Tibial nerve (tissue), 4 donors: ENCODE measurements around the gene PLXNA4. TPM values are rescaled to one million over a fixed set of nuclear protein-coding genes. Genes with fewer than 3 reads are reported as not detected.

Source experiments
- DNase-seq, 2 donors: peaks; one replicate each; pipeline ENCODE4 v3.0.0-alpha.2; 2019; ENCODE audit warnings: low spot score in 2 of 2
- H3K27ac ChIP-seq, 4 donors: fragments of 200-600 bp; sonication (generic) in 3 of 4; one replicate each; pipeline ENCODE4 v1.5.1; 2017 to 2019; ENCODE audit warnings: mild to moderate bottlenecking in 1 of 4
- H3K27me3 ChIP-seq, 2 donors: fragments of 200-600 bp; sonication (generic) in 1 of 2; one replicate each; pipeline versions ENCODE4 v1.5.1 to v1.6.0; 2017 to 2019
- H3K36me3 ChIP-seq, 3 donors: fragments of 200-600 bp; sonication (generic); one replicate each; pipeline ENCODE4 v1.5.1; 2018 to 2019
- H3K4me1 ChIP-seq, 4 donors: fragments of 200-600 bp; sonication (generic) in 3 of 4; one replicate each; pipeline ENCODE4 v1.5.1; 2017 to 2019
- H3K4me3 ChIP-seq, 4 donors: fragments of 200-600 bp; sonication (generic) in 3 of 4; one replicate each; pipeline ENCODE4 v1.5.1; 2017 to 2019; ENCODE audit warnings: mild to moderate bottlenecking in 1 of 4, moderate library complexity in 1 of 4
- H3K9me3 ChIP-seq, 4 donors: fragments of 200-600 bp; sonication (generic) in 3 of 4; one replicate each; pipeline ENCODE4 v1.5.1; 2017 to 2019
- EP300 ChIP-seq, 2 donors: sonication (generic); formaldehyde crosslinking; IDR thresholded peaks; one replicate each; pipeline ENCODE4 v1.6.1; 2017; ENCODE audit warnings: antibody characterized with exemption in 2 of 2, mild to moderate bottlenecking in 1 of 2
- POLR2A ChIP-seq, 2 donors: fragments of 450-650 bp; IDR thresholded peaks; one replicate each; pipeline ENCODE4 v1.6.1; 2017; ENCODE audit warnings: antibody characterized with exemption in 2 of 2, mild to moderate bottlenecking in 2 of 2, moderate library complexity in 2 of 2
- WGBS, 2 donors: methylation state at CpG; one replicate each; pipeline ENCODE4 v1.1.5; 2018; 5-methylcytosine and 5-hydroxymethylcytosine counted together
- total RNA-seq, 4 donors: library from RNA; depleted of rRNA; stranded (reverse); fragments of >200 nt; gene quantifications; one replicate each; pipeline ENCODE4 v1.1.0, GENCODE V29; 2016
- TF ChIP-seq, protein P1 (sequence below), 5 experiments: fragments of 200-600 bp in 3 of 5; fragments of 450-650 bp in 2 of 5; sonication (generic) in 3 of 5; IDR thresholded peaks; one replicate each; pipeline ENCODE4 v1.5.1; 2016 to 2019; ENCODE audit warnings: antibody characterized with exemption in 5 of 5, mild to moderate bottlenecking in 3 of 5, moderate library complexity in 2 of 5

The PLXNA4 gene
- total RNA-seq, 4 donors from 2014 or later: 12.6 to 32.4 (median 13.7) TPM

- Histone ChIP-seq H3K36me3 (no peaks in the 10 kb centered on the region), H3K27ac (no peak overlapping the region), H3K4me3 (no peak overlapping the region), H3K9me3 (no peaks in the 10 kb centered on the region), H3K4me1 (peaks cover 0 to 38% (median 7%) of the 10 kb centered on the region in 4 donors), H3K27me3 (no peaks in the 10 kb centered on the region)
- TF ChIP-seq, protein P1, sequence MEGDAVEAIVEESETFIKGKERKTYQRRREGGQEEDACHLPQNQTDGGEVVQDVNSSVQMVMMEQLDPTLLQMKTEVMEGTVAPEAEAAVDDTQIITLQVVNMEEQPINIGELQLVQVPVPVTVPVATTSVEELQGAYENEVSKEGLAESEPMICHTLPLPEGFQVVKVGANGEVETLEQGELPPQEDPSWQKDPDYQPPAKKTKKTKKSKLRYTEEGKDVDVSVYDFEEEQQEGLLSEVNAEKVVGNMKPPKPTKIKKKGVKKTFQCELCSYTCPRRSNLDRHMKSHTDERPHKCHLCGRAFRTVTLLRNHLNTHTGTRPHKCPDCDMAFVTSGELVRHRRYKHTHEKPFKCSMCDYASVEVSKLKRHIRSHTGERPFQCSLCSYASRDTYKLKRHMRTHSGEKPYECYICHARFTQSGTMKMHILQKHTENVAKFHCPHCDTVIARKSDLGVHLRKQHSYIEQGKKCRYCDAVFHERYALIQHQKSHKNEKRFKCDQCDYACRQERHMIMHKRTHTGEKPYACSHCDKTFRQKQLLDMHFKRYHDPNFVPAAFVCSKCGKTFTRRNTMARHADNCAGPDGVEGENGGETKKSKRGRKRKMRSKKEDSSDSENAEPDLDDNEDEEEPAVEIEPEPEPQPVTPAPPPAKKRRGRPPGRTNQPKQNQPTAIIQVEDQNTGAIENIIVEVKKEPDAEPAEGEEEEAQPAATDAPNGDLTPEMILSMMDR (IDR thresholded peaks at IDR 0.05): peak in 1 of 5 experiments; percentile 9
- no peak for TF ChIP-seq POLR2A (IDR thresholded peaks at IDR 0.05)
- TF ChIP-seq EP300 (IDR thresholded peaks at IDR 0.05): peak in 1 of 2 donors; percentile 67
- DNase-seq: peak; percentile 18 to 40
- WGBS, 2 donors: 37 to 39% methylated on average over 3 of the region's 3 CpGs
Observed at GRCh38 chr7:132380059-132380458, 196.2 kb downstream of the PLXNA4 start.

DNA sequence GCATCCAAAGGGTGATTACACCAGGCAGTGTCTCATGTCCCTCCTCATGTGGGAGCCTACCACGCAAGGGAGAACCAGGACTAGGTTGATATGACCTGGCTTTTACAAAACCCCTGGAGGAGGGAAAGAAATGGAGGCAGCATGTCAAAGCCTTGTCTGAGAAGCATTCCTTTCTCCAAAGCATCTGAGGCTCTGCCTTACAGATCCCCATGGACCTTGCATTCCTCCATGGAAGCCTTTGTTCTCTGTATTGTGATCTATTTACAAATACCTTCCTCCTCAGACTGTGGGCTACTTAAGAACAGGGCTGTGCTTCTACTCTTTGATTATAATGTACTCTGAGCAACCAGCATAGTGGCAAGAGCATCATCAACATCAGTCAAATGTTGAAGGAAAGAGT lies 197.0 kb downstream of the PLXNA4 start:
- Histone ChIP-seq H3K36me3 (no peaks in the 10 kb centered on the region), H3K4me1 (peaks cover 0 to 38% (median 7%) of the 10 kb centered on the region in 4 donors), H3K9me3 (no peaks in the 10 kb centered on the region), H3K4me3 (no peak overlapping the region), H3K27ac (peak overlapping the region in 1 of 4 donors; percentile 46), H3K27me3 (no peaks in the 10 kb centered on the region)
- TF ChIP-seq, protein P1 (IDR thresholded peaks at IDR 0.05): no peak
- TF ChIP-seq EP300 (IDR thresholded peaks at IDR 0.05) (no peak), POLR2A (IDR thresholded peaks at IDR 0.05) (no peak)
- no peak for DNase-seq
- 85 to 94% methylated on average over 1 of the region's 1 CpG for WGBS, 2 donors

DNA sequence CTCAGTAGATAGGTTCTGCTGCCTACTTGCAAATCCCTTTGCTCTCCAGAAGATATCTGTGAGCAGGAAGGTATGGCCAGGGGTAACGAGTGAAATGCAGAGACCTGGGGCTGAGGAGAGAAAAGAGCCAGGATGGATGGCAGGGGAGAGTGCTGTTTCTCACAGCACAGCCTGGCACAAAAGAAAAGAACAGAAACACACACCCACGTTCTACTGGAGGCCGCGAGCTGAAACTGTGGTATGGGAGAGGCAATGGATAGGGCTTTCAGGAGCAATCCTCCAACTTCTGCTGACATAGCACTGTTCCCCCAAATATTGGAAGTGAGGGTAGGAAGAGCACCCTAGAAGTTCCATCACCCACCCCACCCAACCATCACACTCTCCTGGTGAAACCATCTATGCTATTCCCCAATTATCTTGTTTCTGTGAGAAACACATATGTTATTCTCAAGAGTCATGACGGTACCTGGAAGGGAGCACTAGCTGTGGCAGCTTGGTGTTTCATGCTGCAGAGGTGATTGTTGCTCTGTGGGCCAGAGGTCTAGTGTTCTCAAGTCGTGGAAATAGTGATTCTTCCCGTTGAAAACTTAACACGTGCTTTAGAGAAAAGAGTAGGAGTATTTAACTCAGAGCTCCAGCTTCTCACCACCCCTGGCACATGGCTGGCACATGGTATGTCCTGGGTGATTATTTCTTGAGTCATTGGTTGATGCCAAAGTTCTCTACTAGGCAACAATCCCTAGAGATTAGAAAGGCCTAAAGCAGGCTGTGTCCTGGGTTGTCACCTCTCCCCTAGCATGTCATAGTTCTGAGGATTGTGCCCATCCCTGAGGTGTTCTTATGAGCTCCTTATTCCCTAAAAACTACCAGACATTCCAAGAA lies 198.3 kb downstream of the PLXNA4 start:
- Histone ChIP-seq H3K27me3 (no peaks in the 10 kb centered on the region), H3K4me1 (peaks cover 0 to 38% (median 7%) of the 10 kb centered on the region in 4 donors), H3K27ac (no peak overlapping the region), H3K4me3 (no peak overlapping the region), H3K9me3 (no peaks in the 10 kb centered on the region), H3K36me3 (no peaks in the 10 kb centered on the region)
- DNase-seq: no peak
- TF ChIP-seq EP300 (IDR thresholded peaks at IDR 0.05) (no peak), POLR2A (IDR thresholded peaks at IDR 0.05) (no peak)
- TF ChIP-seq, protein P1 (IDR thresholded peaks at IDR 0.05): no peak
- 83 to 89% methylated on average over 8 of the region's 8 CpGs for WGBS, 2 donors

DNA sequence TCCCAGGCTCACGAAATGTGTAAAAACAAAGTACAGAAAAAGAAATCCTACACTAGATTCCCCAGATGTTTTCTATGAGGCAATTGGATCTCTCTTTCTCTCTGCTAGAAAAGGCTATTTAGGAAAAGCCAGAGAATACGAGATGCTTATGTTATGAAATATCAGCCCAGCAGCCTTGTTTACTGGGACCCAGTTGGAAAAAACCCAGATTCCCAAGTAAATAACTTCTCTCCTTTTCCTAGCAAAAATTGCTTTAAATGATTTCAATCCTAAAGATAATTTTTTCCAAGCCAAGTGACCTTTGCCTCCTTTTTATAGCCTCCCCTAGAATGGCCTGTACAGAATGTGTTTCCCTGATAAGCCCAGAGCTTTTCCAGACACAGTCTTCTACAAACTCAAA lies 199.3 kb downstream of the PLXNA4 start:
- Histone ChIP-seq H3K4me3 (no peak overlapping the region), H3K27ac (no peak overlapping the region), H3K9me3 (no peaks in the 10 kb centered on the region), H3K27me3 (no peaks in the 10 kb centered on the region), H3K4me1 (peaks cover 0 to 38% (median 7%) of the 10 kb centered on the region in 4 donors), H3K36me3 (no peaks in the 10 kb centered on the region)
- no peak for DNase-seq
- WGBS, 2 donors: 21 to 27% methylated on average over 2 of the region's 2 CpGs
- TF ChIP-seq POLR2A (IDR thresholded peaks at IDR 0.05): no peak
- no peak for TF ChIP-seq EP300 (IDR thresholded peaks at IDR 0.05)
- TF ChIP-seq, protein P1 (IDR thresholded peaks at IDR 0.05): no peak

- H3K27ac ChIP-seq: peak overlapping the region in 1 of 4 donors; percentile 52
Observed at GRCh38 chr7:132376361-132377013, 199.8 kb downstream of the PLXNA4 start.

More at GRCh38 chr7:132376361-132377013, 199.8 kb downstream of the PLXNA4 start:
- Histone ChIP-seq H3K9me3 (no peaks in the 10 kb centered on the region), H3K4me1 (peaks cover 0 to 35% (median 7%) of the 10 kb centered on the region in 4 donors), H3K27me3 (no peaks in the 10 kb centered on the region), H3K36me3 (no peaks in the 10 kb centered on the region), H3K4me3 (no peak overlapping the region)
- TF ChIP-seq POLR2A (IDR thresholded peaks at IDR 0.05) (no peak), EP300 (IDR thresholded peaks at IDR 0.05) (no peak)
- TF ChIP-seq, protein P1 (IDR thresholded peaks at IDR 0.05): no peak
- DNase-seq: no peak
- WGBS, 2 donors: 73 to 88% methylated on average over 5 of the region's 5 CpGs
